ENCODE data around the gene NLRP6.
A peak's percentile ranks its signal among the peaks of the same experiment; 100 is the strongest.
"Not testable (repeated sequence)": the region's sequence is repeated elsewhere in the genome, so short reads cannot be mapped to it uniquely, and the experiment has no call there.

NLRP6 gene

DNA sequence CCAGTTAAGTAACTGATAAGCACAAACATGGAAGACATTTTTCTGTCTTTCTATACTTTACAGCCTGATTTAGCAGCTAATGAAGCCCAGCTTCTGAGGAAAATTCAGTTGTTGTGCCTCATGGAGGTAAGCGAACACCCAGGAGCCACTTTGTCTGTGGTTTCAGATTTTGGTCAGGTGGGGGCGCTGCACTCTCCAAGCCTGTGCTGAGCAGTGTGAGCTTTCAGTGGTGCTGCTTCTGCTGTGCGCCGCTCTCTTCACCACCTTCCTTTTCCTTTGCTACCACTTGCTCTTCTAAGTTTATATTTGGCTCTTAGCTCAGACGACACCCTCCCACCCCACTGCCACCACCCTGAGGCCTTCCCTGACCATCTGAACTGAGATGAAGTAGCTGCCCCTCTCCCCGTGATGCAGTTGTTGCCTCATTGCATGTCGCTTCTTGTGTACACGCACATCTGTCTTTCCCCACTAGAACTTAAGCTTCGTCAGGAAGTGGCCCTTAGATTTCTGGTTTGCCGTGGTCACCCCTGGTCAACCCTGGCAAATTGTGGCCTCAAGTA, 27.4 kb upstream of the NLRP6 start:
- Mint-ChIP-seq H3K4me1 (peaks cover 23% of the 10 kb centered on the region), H3K27me3 (no peaks in the 10 kb centered on the region), H3K27ac (peak overlapping the region; percentile 33), H3K9me3 (no peaks in the 10 kb centered on the region), H3K4me3 (no peak overlapping the region), H3K36me3 (ENCODE audit: low read depth) (peaks cover 61% of the 10 kb centered on the region)
- DNase-seq (peak; percentile 81), ATAC-seq (peak; percentile 78)

DNA sequence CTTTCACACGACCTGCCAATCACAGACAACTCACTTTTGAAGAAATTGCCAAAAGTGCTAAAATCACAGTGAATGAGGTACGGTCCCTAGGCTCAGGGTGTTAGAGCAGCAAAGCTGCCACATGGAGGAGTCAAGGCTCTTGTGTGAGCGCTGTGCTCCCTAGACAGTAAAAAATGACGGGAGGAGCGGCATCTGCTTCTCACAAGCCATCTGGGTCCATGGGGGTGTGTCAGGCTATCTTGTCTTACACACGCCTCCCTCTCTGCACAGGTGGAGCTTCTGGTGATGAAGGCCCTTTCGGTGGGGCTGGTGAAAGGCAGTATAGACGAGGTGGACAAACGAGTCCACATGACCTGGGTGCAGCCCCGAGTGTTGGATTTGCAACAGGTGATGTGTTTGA, 26.7 kb upstream of the NLRP6 start:
- peaks cover 56% of the 10 kb centered on the region for H3K36me3 Mint-ChIP-seq (ENCODE audit: low read depth)

DNA sequence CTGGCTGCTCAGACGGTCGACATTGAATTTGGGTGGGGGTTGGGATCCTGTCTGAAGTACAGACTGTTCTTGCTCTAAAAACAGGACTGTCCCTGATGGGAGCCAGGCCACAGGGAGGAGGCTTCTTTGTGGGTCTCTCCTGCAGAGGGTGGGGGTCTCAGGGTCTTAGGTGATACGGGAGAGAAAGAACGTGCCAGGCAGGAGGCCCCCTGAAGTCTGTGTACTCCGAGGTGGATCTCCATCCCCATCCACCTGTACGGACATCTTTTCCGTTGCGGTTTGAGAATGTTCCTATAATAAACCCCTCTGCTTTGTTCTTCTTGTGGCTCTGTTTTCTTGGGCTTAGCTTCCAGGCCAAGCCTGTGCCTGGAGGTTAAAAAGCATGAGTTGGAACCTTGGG, 25.5 kb upstream of the NLRP6 start:
- Mint-ChIP-seq H3K4me3 (no peak overlapping the region), H3K27ac (no peak overlapping the region), H3K9me3 (no peaks in the 10 kb centered on the region), H3K4me1 (peaks cover 26% of the 10 kb centered on the region), H3K36me3 (ENCODE audit: low read depth) (peaks cover 46% of the 10 kb centered on the region), H3K27me3 (no peaks in the 10 kb centered on the region)
- DNase-seq (no peak), ATAC-seq (no peak)

More for the DNA sequence above, 26.7 kb upstream of the NLRP6 start:
- Mint-ChIP-seq H3K27me3 (no peaks in the 10 kb centered on the region), H3K27ac (no peak overlapping the region), H3K9me3 (no peaks in the 10 kb centered on the region), H3K4me3 (no peak overlapping the region), H3K4me1 (peaks cover 23% of the 10 kb centered on the region)
- no peak for DNase-seq
- no peak for ATAC-seq

DNA sequence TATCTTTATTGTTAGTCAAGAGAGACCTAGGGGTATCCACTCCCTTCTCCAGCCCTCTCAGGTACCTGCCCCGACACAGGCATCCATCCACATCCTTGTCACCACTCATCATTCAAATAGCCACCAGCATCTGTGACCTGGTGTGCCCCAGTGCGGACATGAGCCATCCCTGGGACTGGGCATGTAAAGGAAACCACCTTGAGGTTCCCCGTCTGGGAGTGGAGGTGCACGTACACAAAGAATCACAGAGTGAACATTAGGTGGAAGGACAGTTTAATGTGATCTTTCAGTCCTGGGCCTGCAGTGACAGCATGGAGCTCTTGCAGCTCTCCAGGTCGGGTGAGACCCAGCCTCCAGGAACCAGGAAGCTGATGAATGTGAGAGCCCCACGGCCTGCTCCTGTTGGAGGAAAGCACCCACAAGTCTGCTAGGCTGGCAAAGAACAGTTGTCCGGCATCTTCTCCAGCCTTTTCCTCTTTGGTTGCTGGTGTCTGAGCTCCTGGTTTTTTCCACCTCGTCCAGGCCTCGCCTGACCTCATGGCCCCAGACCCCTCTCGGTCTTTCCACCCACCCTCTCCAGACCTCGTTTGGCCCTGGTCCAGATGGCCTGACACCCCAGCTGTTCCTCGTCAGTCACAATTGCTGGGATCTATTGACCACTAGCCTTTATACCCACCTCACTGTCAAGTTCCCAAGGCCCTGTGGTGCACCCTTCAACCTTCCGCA, 24.9 kb upstream of the NLRP6 start:
- H3K27ac Mint-ChIP-seq, result no peak overlapping the region
- no peaks in the 10 kb centered on the region for H3K27me3 Mint-ChIP-seq
- H3K9me3 Mint-ChIP-seq, result no peaks in the 10 kb centered on the region
- peaks cover 22% of the 10 kb centered on the region for H3K4me1 Mint-ChIP-seq
- peaks cover 40% of the 10 kb centered on the region for H3K36me3 Mint-ChIP-seq (ENCODE audit: low read depth)
- no peak overlapping the region for H3K4me3 Mint-ChIP-seq
- DNase-seq, result no peak
- ATAC-seq, result no peak

DNA sequence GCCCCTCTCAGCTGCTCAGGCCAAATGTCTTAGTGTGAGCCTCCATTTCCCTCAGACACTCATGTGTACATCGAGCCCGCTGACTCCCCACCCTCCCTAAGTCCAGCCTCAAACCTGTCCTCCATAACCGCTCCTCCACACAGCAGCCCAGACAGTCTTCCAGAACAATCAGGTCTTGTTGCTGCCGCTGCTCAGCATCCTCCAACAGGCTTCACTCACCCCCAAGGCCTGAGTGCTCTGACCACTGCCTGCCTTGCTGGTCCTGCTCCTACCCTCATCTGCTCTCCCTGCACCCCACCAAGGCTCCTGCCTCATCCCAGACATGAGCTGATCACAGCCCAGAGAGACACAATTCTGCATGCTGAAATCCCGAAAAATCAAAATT, 24.3 kb upstream of the NLRP6 start:
- no peak for ATAC-seq
- peaks cover 34% of the 10 kb centered on the region for H3K36me3 Mint-ChIP-seq (ENCODE audit: low read depth)
- no peak overlapping the region for H3K27ac Mint-ChIP-seq
- no peak overlapping the region for H3K4me3 Mint-ChIP-seq
- peaks cover 17% of the 10 kb centered on the region for H3K4me1 Mint-ChIP-seq
- H3K9me3 Mint-ChIP-seq, result no peaks in the 10 kb centered on the region
- DNase-seq, result no peak
- no peaks in the 10 kb centered on the region for H3K27me3 Mint-ChIP-seq

DNA sequence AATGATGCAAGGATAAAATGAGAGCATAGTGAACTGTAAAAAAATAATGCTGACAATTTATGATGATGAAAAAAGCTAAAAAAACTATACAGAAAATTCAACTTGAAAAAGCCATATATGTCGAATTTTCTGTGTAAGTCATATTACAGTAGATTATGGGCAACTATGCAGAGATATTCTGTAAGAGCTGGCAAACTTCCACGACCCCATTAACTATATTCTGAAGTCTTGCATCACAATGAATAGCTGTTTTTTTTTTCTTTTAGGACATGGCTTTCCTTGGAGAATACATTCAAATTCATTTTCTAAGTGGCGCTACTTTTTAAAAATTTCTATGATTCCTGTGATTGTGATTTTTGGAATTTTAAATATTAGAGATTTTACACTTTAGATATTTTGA, 23.0 kb upstream of the NLRP6 start:
- no peak overlapping the region for H3K27ac Mint-ChIP-seq
- H3K27me3 Mint-ChIP-seq, result no peaks in the 10 kb centered on the region
- DNase-seq (no peak), ATAC-seq (no peak)
- no peaks in the 10 kb centered on the region for H3K9me3 Mint-ChIP-seq
- H3K36me3 Mint-ChIP-seq (ENCODE audit: low read depth), result peaks cover 27% of the 10 kb centered on the region
- H3K4me3 Mint-ChIP-seq, result no peak overlapping the region
- peaks cover 14% of the 10 kb centered on the region for H3K4me1 Mint-ChIP-seq

DNA sequence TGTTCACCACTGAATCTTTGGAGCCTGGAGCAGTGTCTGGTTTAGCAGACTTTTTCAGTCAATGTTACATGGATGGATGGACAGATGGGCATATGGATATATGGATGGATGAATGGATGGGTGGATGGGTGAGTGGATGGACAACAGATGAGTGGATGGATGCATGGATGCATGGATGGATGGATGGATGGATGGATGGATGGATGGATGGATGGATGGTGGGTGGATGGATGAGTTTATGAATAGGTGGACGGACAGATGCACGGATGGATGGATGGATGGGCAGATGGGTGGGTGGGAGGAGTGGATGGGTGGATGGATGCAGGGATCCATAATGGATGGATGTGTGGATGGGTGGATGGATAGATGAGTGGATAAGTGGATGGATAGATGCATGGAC, 22.4 kb upstream of the NLRP6 start:
- no peak for ATAC-seq
- Mint-ChIP-seq H3K4me3 (no peak overlapping the region), H3K27me3 (no peaks in the 10 kb centered on the region), H3K27ac (no peak overlapping the region), H3K9me3 (no peaks in the 10 kb centered on the region), H3K4me1 (peaks cover 9% of the 10 kb centered on the region), H3K36me3 (ENCODE audit: low read depth) (peaks cover 22% of the 10 kb centered on the region)
- no peak for DNase-seq

DNA sequence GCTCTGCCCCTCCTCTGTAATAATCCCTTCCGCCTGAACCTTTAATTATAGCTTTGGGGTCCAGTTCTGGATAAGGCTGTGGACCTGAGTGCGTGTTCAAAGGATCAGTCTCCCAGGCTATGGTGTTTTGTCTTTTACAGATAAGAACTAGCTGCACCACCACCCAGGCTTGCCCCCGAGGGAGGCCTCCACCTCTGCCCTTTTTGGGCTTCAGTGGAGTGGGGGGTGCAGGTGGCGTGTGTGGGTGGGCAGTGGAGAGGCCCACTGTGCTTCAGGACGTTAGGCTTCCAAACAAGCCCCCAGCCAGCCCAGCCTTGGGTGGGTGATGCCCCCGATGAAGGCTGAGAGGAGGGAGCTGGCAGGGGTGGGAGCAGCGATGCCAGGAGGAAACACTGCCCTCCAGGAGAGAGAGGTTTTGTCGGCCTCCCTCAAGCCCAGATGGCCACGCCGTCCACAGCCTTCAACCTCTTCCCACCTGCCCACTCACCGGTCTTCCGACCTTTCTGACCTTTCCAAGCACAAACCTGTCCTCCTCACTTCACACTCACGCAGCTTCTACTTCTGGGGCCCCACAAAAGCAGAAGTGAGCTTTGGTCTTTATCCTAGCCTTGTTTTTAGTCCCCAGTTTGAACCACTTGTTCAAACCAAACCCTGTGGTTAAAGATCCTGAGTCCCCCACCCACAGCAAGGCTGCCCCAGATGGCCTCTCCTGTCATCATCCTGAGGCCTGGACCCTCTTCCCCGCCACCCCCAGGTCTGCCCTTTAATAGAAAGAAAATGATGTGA, 21.1 kb upstream of the NLRP6 start:
- peaks cover 4% of the 10 kb centered on the region for H3K9me3 Mint-ChIP-seq
- no peak overlapping the region for H3K4me3 Mint-ChIP-seq
- H3K27ac Mint-ChIP-seq, result no peak overlapping the region
- DNase-seq, result no peak
- H3K4me1 Mint-ChIP-seq, result peaks cover 10% of the 10 kb centered on the region
- peaks cover 11% of the 10 kb centered on the region for H3K36me3 Mint-ChIP-seq (ENCODE audit: low read depth)
- ATAC-seq, result no peak
- H3K27me3 Mint-ChIP-seq, result no peaks in the 10 kb centered on the region

DNA sequence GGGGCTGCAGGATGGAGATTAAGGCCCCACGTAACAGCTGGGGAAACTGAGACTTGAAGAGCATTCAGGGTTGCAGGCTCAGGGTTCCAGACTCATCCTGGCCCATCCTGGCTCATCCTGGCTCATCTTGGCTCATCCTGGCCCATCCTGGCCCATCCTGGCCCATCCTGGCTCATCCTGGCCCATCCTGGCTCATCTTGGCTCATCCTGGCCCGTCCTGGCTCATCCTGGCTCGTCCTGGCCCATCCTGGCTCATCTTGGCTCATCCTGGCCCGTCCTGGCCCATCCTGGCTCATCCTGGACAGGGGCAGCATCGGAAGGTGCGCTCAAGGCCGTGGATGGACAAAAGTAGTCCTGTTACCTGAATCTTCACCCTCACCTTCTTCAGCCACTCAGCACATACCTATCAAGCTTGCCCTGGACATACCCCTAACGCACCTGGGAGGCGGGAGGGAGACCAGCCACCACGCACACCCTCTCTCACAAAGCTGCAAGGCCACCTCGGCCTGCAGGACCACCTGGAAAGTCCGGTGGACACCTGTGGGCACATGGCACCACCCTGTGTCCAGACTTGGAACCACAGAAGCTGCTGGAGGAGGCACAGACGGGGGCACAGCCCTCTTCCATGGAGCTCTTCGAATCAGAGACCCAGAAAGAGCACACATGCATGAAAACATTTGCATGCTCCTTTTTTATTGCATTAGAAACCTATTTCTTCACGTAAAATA, 20.3 kb upstream of the NLRP6 start:
- DNase-seq (no peak), ATAC-seq (no peak)
- H3K27ac Mint-ChIP-seq, result no peak overlapping the region
- H3K27me3 Mint-ChIP-seq, result no peaks in the 10 kb centered on the region
- H3K4me1 Mint-ChIP-seq, result peaks cover 11% of the 10 kb centered on the region
- H3K36me3 Mint-ChIP-seq (ENCODE audit: low read depth), result peaks cover 8% of the 10 kb centered on the region
- no peak overlapping the region for H3K4me3 Mint-ChIP-seq
- H3K9me3 Mint-ChIP-seq, result peaks cover 4% of the 10 kb centered on the region

DNA sequence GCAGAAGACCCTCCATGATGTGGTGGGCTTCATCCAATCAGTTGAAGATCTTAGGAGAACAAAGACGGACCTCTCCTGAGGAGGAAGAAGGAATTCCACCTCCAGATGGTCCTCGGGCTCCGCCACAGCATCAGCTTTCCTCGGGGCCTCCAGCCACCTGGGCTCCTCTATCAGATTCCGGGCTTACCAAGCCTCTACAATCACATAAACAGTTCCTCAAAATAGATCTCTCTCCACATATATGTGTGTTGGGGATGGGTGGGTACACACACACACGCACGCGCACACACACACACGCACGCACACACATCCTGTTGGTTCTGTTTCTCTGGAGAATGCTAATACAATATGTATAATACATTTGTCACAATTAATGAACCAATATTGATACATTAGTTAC, 18.8 kb upstream of the NLRP6 start:
- ATAC-seq, result no peak
- Mint-ChIP-seq H3K4me1 (peaks cover 12% of the 10 kb centered on the region), H3K9me3 (peaks cover 4% of the 10 kb centered on the region)

DNA sequence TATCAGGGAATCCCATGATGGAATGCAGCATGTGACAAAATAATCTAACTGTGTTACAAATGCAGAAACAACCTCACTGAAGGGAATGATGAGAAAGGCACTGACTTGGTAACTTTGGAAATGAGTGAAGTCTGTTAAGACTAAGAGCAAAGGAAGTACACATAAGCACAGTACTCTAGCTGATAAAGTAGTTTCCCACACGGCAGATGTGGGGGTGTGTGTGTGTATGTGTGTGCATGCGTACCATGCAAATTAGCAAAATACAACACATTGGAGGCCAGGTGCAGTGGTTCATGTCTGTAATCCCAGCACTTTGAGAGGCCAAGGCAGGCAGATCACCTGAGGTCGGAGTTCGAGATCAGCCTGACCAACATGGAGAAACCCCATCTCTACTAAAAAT, 16.6 kb upstream of the NLRP6 start:
- Mint-ChIP-seq H3K4me3 (no peak overlapping the region), H3K4me1 (peaks cover 22% of the 10 kb centered on the region), H3K27me3 (no peaks in the 10 kb centered on the region), H3K36me3 (ENCODE audit: low read depth) (no peaks in the 10 kb centered on the region), H3K27ac (no peak overlapping the region), H3K9me3 (peaks cover 4% of the 10 kb centered on the region)
- DNase-seq (no peak), ATAC-seq (no peak)

More for the DNA sequence above, 18.8 kb upstream of the NLRP6 start:
- Mint-ChIP-seq H3K27ac (no peak overlapping the region), H3K4me3 (no peak overlapping the region), H3K36me3 (ENCODE audit: low read depth) (no peaks in the 10 kb centered on the region), H3K27me3 (no peaks in the 10 kb centered on the region)
- no peak for DNase-seq

DNA sequence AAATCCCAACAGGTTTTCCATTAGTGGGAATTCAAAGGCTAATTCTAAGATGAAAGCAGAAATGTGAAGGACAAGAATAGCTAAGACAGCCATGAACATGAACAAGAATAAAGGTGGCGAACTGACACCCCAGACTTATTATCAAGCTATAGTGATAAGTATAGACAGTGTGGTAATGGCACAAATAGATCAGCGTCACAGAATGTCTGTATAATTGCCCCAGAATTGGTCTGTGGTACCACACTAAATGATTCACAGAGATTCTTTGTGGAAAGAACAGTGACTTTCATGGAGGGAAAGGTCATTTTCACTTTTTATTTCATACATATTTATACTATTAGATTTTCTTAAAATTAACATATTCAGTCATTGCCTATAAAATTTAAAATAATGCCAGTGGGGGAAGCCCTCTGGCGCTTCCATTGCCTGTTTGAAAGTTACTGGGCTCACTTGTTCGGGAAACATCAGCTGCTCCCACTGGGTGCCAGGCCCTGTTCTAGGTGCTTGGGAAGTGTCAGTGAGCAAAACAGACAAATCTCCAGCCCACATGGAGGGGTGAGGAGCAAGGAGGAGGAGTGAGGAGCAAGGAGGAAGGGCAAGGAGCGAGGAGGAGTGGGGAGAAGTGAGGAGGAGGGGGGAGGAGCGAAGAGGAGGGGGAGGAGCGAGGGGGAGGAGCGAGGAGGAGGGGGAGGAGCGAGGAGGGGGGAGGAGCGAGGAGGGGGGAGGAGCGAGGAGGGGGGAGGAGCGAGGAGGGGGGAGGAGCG, 11.3 kb upstream of the NLRP6 start:
- DNase-seq (peak; percentile 52), ATAC-seq (peak; percentile 87)
- H3K9me3 Mint-ChIP-seq, result no peaks in the 10 kb centered on the region
- no peaks in the 10 kb centered on the region for H3K27me3 Mint-ChIP-seq
- H3K4me3 Mint-ChIP-seq, result peak overlapping the region; percentile 65
- peaks cover 2% of the 10 kb centered on the region for H3K36me3 Mint-ChIP-seq (ENCODE audit: low read depth)
- H3K27ac Mint-ChIP-seq, result peak overlapping the region; percentile 95
- peaks cover 49% of the 10 kb centered on the region for H3K4me1 Mint-ChIP-seq

DNA sequence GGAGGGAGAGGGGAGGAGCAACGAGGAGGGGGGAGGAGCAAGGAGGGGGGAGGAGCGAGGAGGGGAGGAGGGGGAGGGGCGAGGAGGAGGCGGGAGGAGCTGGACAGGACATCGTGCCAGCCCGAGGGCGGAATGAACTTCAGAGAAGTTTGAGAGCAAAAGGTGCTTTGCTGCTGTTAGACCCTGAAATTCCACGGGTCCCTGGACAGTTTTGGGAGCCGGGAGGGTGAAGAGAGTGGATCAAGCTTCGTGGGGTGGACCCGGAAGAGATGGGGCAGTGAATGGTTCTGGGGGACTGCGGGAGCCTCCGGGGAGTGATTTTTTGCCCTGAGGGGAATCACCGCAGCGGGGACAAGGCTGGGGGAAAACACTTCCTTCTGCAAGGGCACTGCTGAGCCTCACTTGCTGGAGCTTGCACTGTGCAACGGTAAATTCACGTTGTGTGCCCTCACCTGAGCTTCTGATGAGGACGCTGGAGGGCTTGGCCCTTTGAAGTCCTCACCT, 10.7 kb upstream of the NLRP6 start:
- Mint-ChIP-seq H3K27me3 (no peaks in the 10 kb centered on the region), H3K4me3 (peak overlapping the region; percentile 84), H3K36me3 (ENCODE audit: low read depth) (peaks cover 2% of the 10 kb centered on the region), H3K4me1 (peaks cover 47% of the 10 kb centered on the region), H3K27ac (peak overlapping the region; percentile 94), H3K9me3 (no peaks in the 10 kb centered on the region)
- peak; percentile 50 for ATAC-seq
- peak; percentile 73 for DNase-seq

DNA sequence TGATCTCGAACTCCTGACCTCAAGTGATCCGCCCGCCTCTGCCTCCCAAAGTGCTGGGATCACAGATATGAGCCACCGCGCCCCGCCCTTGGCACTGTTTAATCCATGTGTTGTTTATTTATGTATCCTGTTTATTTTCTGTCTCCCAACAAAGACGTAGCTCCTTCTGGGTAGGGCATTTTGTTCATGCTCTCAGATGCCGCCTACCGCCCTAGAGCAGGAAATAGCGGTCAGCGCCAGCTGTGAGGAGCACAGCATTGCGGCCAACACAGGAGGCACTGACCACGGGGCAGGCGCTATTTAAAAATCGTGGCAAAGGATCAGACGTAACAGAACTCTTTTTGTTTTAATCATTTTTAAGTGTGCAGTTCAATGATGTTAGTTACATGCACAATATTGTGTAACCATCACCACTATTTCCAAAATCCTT, 9.5 kb upstream of the NLRP6 start:
- not testable (repeated sequence) for ATAC-seq; H3K36me3 Mint-ChIP-seq (ENCODE audit: low read depth); H3K9me3 Mint-ChIP-seq; H3K27me3 Mint-ChIP-seq
- Mint-ChIP-seq H3K4me3 (peak overlapping the region; percentile 84), H3K27ac (peak overlapping the region; percentile 94), H3K4me1 (peaks cover 47% of the 10 kb centered on the region)
- DNase-seq, result peak; percentile 55

Measured in activated naive CD8-positive, alpha-beta T cell treated with anti-CD3 and anti-CD28 coated beads, Interleukin-2, amount 50 U/mL, for 24 hours (primary cell).